ENCODE results near the gene CIZ1.
"Not testable (repeated sequence)": the region's sequence is repeated elsewhere in the genome, so short reads cannot be mapped to it uniquely, and the experiment has no call there.

Gene CIZ1

GRCh38 chr9:128187361-128187760 lies 4.0 kb downstream of the CIZ1 start:
- no peaks in the 10 kb centered on the region for H3K27me3 ChIP-seq (ENCODE audit: insufficient read depth, poor library complexity, severe bottlenecking)
- peaks cover under 1% of the 10 kb centered on the region for H3K4me1 ChIP-seq (ENCODE audit: insufficient read depth, poor library complexity, severe bottlenecking)
- no peak for ATAC-seq (ENCODE audit: low read depth)
- no peak for TF ChIP-seq CTCF (IDR thresholded peaks at IDR 0.05; ENCODE audit: poor library complexity, severe bottlenecking)
- no peaks in the 10 kb centered on the region for H3K9me3 ChIP-seq (ENCODE audit: severe bottlenecking)
- no peak overlapping the region for H3K4me3 ChIP-seq (ENCODE audit: severe bottlenecking)
- H3K36me3 ChIP-seq (ENCODE audit: low read depth) = peaks cover 63% of the 10 kb centered on the region
- DNase-seq (ENCODE audit: low spot score) = no peak
- no peak overlapping the region for H3K27ac ChIP-seq (ENCODE audit: poor library complexity, severe bottlenecking)

- Histone ChIP-seq H3K27me3 (ENCODE audit: insufficient read depth, poor library complexity, severe bottlenecking) (no peaks in the 10 kb centered on the region), H3K4me3 (ENCODE audit: severe bottlenecking) (no peak overlapping the region), H3K36me3 (ENCODE audit: low read depth) (peaks cover 66% of the 10 kb centered on the region), H3K4me1 (ENCODE audit: insufficient read depth, poor library complexity, severe bottlenecking) (no peaks in the 10 kb centered on the region), H3K27ac (ENCODE audit: poor library complexity, severe bottlenecking) (no peak overlapping the region), H3K9me3 (ENCODE audit: severe bottlenecking) (no peaks in the 10 kb centered on the region)
- no peak for DNase-seq (ENCODE audit: low spot score)
- no peak for TF ChIP-seq CTCF (IDR thresholded peaks at IDR 0.05; ENCODE audit: poor library complexity, severe bottlenecking)
- ATAC-seq (ENCODE audit: low read depth) = no peak
Observed at GRCh38 chr9:128185979-128186965, 5.1 kb downstream of the CIZ1 start.

GRCh38 chr9:128182893-128183588 lies 8.3 kb downstream of the CIZ1 start:
- no peaks in the 10 kb centered on the region for H3K4me1 ChIP-seq (ENCODE audit: insufficient read depth, poor library complexity, severe bottlenecking)
- H3K4me3 ChIP-seq (ENCODE audit: severe bottlenecking) = no peak overlapping the region
- DNase-seq (ENCODE audit: low spot score) = no peak
- peaks cover 76% of the 10 kb centered on the region for H3K36me3 ChIP-seq (ENCODE audit: low read depth)
- ATAC-seq (ENCODE audit: low read depth) = no peak
- H3K27me3 ChIP-seq (ENCODE audit: insufficient read depth, poor library complexity, severe bottlenecking) = no peaks in the 10 kb centered on the region
- no peaks in the 10 kb centered on the region for H3K9me3 ChIP-seq (ENCODE audit: severe bottlenecking)
- no peak overlapping the region for H3K27ac ChIP-seq (ENCODE audit: poor library complexity, severe bottlenecking)
- TF ChIP-seq CTCF (IDR thresholded peaks at IDR 0.05; ENCODE audit: poor library complexity, severe bottlenecking) = no peak

GRCh38 chr9:128181480-128181879 lies 9.9 kb downstream of the CIZ1 start:
- not testable (repeated sequence) for H3K27me3 ChIP-seq (ENCODE audit: insufficient read depth, poor library complexity, severe bottlenecking); H3K4me1 ChIP-seq (ENCODE audit: insufficient read depth, poor library complexity, severe bottlenecking); H3K9me3 ChIP-seq (ENCODE audit: severe bottlenecking); H3K27ac ChIP-seq (ENCODE audit: poor library complexity, severe bottlenecking); DNase-seq (ENCODE audit: low spot score); ATAC-seq (ENCODE audit: low read depth); H3K4me3 ChIP-seq (ENCODE audit: severe bottlenecking)
- H3K36me3 ChIP-seq (ENCODE audit: low read depth) = peaks cover 79% of the 10 kb centered on the region
- TF ChIP-seq CTCF (IDR thresholded peaks at IDR 0.05; ENCODE audit: poor library complexity, severe bottlenecking) = peak; percentile 22
